ENCODE results near the gene MEX3D.

The MEX3D gene

DNA sequence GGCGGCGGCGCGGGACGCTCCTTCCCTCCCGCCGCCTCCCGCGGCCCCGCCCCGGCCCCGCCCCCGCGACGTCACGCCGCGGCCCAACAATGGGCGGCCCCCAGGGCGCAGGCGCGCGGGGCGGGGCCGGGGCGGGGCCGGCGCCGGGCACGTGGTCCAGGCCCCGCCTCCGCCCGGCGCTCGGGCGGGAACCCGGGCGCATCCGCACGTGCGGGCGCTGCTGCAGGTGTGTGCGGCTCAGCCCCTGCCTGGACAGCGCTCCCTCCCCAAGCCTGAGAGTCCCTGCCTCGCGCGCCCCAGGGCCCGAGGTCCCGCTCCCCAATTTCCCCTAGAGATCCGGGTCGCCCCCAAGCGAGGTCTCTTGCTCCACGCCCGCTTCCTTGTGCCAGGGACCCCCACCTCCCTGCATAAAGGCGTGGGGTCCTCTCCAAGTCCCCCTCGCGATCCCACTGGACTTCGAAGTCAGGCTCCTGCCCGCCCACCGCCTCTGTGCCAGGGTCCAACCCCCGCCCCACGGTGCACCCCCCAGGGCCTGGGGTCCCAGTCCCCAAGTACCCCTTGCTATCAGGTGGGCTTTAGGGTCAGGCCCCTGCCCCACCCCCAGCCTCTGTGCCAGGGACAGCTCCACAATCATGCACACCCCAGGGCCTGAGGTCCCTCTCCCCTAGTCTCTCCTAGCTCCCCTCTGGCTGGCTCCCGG, at the start of gene MEX3D:
Gene MEX3D, minus strand, starts transcription at position 6 of the 700 bp plus-strand sequence. CDS start 267 bp downstream, outside the sequence.
- FAIRE-seq: no peak

DNA sequence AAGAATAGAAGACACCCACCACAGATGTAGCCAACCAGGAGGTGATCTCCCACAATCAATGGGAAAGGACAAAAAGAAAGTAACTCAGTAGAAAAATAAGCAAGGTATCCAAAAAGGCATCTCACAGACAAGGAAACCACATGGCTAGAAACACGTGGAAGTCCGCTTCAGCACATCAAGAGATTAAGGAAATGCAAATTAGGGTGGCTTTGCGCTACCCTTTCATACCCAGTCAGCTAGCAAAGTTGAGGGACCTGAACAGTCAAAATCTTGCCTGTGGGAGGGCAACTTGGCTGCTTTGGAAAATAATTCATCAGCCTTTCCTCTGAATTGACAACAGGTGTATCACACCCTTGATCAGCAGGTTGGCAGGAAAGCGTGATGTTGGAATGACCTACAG, 48.8 kb upstream of the MEX3D start:
- FAIRE-seq: no peak

DNA sequence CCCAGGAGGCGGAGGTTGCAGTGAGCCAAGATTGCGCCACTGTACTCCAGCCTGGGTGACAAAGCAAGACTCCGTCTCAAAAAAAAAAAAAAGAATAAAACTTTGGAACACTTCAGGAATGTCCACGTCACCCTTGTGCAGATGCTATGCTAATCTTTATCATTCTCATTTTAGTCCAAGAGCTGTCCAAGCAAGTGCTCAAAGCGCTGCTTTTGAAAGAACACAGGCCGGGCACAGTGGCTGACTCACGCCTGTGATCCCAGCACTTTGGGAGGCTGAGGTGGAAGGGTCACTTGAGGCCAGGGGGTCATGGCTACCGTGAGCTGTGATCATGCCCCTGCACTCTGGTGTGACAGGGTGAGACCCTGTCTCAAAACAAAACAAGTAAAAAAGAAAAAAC, 48.3 kb upstream of the MEX3D start:
- FAIRE-seq: no peak

DNA sequence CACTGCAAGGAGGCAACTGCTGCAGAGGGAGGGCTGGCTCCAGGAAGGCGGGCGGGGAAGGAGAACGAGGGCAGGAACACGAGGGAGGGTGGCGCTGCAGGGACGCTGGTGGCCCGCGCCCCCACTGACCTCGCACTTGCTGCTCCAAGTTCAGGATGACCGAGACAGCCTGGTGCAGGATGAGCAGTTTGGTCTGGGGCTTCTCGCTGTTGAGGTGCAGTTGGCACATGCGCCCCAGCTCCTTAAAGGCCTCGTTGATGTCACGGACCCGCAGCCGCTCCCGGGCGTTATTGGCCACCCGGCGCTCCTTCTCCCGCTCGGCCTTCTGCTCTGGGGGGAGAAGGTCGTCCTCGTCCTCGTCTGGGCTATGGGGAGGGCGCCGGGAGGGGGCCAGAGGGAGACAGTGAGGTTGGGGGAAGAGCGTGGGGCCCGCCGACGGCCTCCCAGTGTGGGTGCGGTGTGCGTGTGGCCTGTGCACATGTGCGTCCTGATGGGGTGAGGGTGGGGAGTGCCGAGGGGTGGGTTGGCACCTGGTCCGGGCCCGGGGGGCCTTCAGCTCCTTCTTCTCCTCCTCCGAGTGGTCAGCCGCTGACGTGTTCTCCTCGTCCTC, 47.1 kb upstream of the MEX3D start:
- no peak for FAIRE-seq

DNA sequence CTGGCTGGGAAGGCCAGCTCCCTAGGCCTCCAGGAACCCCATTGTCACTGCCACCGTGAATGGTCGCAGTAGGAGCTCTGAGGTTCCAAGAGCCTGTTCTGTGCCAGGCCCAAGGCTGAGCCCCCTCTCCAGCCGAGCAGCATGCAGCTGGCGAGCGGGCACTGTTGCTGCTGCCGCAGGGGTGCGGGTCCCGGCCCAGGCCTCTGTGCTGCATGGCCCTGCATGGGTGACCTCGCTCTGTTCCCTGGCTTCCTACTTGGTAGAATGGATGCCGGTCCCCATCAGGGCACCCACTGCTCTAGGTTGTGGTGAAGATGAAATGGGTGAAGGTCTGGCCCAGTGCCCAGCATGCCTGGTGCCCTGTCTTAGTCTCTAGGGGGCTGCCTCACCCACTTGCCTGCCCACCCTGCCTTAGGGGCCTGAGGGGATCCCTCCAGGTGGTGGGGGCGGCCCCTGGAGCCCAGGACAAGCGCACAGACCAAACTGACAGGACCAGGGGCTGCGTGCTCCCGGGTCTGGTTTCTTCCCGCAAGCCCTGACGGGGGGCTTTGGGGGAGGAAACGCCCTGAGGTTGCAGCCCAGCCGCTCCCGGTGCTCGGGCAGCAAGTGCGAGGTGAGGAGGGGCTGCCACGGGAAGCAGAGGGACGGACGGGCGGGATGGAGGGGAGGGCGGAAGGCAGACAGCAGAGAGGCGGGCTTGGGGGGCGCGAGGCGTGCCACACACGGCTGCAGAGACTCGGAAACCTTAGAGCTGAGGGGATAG, 45.9 kb upstream of the MEX3D start:
- no peak for FAIRE-seq

DNA sequence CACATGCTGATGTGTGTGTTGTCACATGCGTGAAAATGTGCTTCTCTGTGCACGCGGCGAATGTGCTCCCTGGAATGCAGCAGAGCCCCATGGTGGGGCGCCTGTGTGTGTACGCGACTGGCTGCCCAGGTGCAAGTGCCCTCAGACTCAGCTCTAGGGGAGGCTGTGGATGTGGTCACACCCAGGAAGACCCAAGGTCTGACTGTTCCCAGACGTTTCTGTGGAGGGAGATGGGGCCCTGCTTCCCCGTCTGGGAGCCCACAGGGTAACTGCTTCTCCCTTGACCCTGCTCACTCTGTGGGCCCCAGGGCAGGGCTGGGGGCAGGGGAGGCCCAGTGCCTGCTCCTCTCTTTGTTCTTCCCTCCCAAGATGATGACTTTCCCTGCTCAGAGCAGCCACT, 45.0 kb upstream of the MEX3D start:
- no peak for FAIRE-seq

DNA sequence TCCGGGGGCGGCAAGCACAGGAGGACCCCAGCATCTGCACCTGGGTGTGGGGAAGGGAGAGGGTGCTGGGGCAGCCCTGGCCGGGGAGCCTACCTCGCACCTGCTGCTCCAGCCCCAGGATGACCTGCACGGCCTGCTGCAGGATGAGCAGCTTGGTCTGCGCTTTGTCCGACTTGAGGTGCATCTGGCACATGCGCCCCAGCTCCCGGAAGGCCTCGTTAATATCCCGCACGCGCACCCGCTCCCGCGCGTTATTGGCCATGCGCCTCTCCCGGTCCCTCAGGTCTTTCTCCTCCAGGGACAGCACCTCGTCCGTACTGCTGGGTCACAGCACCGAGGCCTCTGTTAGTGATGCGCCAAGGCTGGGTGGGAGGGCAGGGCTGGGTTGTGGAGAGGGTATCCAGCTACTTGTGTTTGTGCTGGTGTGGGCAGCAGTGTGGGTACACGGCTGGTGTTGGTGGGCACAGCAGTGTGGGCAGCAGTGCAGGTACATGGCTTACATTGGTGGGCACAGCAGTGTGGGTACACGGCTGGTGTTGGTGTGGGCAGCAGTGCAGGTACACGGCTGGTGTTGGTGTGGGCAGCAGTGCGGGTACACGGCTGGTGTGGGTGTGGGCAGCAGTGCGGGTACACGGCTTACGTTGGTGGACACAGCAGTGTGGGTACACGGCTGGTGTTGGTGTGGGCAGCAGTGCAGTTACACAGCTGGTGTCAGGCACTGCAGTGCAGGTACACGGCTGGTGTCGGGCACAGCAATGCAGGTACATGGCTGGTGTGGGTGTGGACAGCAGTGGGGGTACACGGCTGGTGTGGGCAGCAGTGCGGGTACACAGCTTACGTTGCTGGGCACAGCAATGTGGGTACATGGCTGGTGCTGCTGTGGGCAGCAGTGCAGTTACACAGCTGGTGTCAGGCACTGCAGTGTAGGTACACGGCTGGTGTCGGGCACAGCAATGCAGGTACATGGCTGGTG, 44.3 kb upstream of the MEX3D start:
- no peak for FAIRE-seq

DNA sequence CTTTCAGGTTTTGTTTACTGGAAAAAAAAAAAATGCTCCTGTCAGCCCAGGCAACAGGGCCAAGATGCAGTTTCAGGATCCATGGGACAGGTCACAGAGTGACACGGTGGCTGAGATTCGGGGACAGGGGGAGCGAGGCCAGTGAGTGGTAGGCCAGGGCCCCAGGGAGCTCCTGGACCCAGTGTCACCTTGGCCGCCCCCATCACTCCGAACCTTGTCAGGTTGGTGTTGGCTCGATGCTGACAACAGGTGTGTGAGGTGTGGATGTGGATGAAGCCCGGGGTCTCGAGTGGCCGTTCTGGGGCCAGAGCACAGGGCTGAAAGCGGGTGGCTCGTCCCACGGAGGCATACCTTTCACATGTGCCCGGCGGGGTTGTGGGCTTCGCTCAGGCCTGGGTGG, 43.2 kb upstream of the MEX3D start:
- FAIRE-seq: no peak

DNA sequence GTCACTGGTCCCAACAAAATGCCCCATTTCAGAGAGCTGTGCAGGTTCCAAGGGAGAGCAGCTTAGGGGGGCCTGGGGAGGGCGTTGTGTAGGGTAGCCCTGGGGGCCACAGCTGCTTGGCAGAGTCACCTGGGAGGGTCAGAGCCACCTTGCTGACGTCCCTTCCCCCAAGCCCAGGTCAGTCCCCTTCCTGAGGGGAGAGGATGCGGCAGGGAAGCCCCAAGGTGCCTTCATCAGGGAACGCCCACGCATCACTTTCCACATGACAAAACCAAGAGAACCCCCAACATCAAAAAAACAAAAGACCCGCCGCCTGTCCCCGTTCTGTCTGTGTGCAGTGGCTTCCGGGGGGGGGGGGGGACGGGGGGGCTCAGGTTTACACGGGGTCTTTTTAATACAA, 42.5 kb upstream of the MEX3D start:
- FAIRE-seq: no peak

DNA sequence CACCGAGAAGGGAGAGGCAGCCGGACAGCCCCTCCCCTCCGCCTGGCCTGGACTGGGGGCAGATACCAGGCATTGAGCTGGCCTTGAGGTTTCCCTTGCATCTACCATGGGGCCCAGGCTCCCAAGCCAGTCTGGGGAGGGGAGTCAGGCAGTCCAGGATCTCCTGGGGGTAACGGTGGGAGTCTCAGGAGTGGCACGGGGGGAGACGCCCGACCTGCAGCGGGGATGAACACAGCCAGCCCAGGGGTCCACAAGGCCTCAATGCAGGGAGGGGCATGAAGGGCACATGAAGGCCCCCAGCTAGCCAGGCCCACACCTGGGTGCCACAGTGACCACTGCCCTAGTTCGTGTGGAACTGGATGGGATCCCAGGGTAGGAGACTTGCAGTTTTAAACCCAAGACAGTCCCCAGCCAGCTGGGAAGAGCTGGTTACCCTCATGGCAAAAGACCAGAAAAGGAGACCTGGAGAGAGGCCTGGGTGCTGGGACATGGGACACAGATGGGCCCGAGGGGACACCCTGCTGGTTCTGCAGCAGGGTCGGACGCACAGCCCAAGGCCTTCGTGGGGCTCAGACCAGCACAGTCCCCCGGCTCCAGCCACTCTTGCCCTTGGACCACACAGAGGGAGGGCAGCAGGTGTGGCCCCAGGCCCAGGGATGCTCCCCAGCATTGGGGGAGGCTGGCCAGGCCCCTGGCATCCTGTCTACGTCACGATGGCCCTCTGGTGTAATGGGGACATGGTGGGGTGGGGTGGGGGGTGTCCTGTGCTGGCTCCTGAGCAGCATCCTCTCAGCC, 41.8 kb upstream of the MEX3D start:
- no peak for FAIRE-seq

DNA sequence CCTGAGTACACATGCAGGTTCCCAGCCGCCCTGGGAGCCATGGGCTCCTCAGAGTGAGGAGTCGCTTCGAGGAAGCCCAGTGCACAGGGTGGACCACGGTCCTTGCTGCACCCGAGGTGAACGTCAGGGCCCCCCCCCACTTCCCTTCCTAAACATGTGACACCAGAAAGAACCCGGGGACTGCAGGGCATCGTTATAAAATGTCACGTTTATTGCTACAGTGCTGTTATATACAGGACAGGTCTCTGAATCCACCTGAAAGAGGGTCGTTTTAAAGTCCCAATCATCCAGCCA, 40.9 kb upstream of the MEX3D start:
- no peak for FAIRE-seq

DNA sequence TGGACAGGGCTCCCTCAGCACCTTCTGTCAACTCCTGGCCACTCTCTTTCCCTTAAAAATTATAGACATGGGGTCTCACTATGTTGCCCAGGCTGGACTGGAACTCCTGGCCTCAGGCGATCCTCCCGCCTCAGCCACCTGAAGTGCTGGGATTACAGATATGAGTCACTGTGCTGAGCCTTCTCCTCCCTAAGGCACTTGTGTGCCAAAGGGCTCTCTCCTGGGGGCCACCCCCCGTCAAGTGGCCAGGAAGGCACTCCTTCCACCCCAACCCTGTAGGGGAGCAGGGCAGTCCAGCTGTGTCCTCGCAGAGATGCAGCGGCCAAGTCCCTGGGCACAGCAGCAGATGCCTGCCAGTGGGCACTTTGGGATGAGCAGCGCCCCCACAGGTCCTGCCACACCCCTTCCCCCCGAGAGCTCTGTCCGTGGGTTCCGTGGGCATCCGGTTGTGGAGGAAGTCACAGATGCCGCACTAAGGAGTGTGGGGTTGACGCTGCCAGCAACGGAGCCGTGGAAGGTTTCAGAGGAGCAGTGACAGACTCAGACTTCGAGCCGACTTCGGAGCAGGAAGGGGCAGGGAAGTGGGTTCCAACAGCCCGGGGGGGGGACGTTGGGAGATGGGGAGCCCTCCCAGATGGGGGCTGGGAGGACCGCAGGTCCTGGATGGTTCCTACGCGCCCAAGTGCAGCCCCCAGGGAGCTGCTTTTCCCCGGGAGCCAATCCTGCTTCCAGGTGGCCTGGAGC, 40.4 kb upstream of the MEX3D start:
- no peak for FAIRE-seq

DNA sequence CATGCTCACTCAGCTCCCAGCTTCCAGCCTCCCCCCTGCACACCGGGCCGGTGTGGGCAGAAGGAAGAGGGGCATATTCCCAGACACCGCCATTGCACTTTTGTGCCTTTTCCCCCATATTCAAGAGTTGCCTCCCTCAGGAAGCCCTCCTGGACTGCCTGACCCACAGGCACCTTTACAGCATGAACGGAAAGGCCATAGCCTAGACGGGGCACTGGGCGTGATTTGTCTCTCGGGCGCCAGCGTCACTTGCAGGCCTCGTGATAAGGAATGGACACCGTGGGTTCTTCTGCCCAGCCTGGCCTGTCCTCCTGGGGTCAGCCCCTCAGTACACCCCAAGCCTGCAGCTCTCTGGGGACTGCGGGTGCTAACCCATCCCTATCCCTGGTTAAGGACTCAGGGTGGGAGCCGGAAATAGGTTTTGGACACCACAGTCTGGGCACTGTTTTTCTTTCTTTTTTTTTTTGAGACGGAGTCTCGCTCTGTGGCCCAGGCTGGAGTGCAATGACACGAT, 38.1 kb upstream of the MEX3D start:
- FAIRE-seq: no peak

DNA sequence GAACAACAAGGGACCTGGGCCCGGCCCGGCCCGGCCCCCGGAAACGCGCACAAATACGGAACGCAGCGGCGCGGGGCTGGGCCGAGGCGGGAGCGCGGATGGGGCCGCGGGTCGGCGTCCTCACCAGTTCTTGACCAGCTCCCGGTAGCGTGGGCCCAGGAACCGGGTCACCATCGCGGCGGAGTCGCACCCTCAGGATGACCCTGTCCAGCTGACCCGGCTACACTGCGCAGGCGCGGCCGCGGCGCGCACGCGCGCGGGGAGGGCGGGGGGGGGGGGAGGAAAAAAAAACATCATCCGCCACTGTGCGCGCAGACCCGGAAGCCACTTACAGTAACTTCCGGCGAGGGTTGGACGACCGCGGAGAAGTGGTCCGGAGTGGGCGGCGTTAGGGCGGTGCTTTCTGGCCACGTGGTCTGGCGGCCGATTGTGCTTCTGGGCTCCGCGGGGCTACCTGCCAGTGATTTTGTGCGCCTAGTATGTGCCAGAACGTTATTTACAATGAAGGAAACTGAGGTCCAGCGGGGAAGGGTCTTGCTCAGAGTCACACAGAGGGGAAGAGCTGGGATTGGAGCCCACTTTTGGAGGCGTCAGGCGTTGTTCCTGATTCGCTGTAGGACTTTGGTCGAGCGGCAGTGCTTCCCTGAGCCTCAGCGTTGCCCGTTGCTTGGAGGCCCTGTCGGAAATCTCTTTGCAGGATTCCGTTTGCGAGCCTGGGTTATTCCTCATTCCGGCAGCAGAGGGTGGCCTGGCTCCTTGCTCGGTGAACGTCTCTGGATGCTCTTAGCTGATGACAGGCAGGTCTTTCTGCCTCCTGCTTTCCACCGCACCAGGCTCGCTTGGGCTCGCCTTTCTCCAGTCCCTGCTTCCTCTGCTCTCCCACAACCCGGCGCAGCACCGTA, 37.4 kb upstream of the MEX3D start, which contains the start of gene UQCR11:
Gene UQCR11, minus strand, starts transcription at position 227 of the 902 bp plus-strand sequence. Its CDS starts 53 bp downstream, at position 174.
- peak; percentile 69 for FAIRE-seq

DNA sequence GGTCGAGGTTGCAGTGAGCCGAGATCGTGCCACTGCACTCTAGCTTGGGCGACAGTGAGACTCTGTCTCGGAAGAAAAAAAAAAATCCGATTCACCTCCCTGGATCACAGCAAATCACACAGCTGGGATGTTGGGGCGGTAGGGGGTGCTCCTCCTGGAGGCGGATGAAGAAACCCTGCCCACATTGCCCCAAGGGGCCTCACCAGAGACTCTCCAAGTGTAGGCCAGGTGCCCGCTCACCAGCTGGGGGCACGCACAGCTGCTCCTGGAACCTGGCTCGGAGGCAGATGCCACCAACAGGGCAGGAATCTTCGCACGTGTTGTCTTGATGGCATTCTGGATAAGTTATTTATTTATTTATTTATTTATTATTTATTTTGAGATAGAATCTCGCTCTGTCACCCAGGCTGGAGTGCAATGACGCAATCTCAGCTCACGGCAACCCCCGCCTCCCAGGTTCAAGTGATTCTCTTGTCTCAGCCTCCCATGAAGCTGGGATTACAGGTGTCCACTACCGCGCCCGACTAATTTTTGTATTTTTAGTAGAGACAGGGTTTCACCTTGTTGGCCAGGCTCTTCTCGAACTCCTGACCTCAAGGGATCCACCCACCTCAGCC, 34.1 kb upstream of the MEX3D start:
- FAIRE-seq: no peak

DNA sequence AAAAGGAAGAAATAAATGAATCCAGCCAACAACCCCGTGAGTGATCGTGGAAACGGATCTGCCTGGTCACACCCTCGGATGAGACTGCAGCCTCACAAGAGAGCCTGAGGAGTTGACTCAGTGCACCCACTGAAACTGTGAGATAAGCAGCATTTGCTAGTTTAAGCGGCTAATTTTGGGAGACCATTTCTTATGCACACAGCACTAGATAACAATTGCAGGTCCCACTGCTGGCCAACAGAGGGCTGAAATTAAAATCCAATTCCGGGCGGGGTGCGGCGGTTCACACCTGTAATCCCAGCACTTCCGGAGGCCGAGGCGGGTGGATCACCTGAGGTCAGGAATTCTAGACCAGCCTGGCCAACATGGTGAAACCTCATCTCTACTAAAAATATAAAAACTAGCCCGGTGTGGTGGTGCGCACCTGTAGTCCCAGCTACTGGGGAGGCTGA, 33.5 kb upstream of the MEX3D start:
- no peak for FAIRE-seq

DNA sequence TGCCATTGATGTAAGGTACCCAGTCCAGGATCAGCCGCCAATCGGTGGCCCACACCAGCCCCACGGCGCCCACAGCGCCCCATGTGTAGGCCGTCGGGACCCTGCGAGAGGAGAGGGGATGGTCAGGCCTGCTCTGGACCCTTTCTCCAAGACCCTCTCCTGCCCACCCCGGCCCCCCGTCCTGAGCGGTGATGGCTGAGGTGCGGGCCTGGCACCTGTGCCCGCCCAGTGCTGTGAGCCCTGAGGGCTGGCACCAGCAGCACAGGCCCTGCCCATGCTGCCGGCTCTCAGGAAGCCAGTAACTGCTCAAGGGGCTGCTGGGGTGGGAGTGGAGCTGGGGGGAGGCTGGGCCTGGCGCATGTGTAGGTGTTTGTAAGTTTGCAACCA, 31.3 kb upstream of the MEX3D start:
- FAIRE-seq: no peak

DNA sequence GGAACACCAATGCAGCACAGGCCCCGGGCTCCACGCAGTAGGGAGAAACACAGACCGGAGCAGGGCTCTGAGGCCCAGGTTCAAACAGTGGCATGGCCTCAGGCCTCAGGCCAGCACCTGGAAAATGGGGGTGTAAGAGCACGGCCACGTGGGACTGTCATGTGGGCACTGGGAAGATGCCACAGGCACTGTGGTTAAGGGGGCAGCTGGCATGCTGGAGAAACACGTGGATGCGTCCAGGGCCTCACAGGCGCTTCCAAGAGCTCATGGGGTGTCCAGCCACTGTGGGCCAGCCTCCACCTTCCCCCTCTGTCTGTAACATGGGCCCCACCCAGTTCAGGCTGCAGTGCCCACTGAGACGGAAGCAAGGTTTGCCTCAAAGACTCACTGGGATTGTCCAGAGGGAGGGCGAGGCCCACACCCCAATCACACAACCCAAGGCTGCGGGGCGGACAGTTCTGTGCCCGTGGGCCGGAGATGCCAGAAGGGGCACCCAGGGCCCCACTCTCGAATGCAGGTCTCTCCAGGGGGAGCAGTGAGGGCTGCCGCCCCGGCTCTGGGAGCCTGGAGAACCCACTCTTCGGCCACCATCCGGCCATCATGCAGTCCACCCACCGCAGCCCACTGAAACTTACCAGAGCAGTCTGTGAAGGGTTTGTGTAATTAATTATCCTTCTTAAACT, 30.8 kb upstream of the MEX3D start:
- FAIRE-seq: no peak

DNA sequence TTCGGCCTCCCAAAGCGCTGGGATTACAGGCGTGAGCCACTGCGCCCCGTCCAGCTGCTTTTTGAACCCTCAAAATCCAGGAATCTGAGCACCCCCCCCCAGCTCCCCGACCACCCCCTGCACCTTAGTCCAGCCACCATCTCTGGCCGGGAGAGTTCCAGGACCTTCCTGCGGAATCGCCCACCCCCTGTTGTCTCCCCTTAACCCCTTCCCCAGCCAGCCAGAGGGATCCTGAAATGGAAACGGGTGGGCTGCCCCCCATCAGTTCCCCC, 25.3 kb upstream of the MEX3D start:
- FAIRE-seq: no peak
